Psoas muscle (tissue), 8 donors: Measurements from ENCODE around the gene CDK19. TPM values are rescaled to one million over a fixed set of nuclear protein-coding genes. Genes with fewer than 3 reads are reported as not detected.
"Not testable (repeated sequence)": the region's sequence is repeated elsewhere in the genome, so short reads cannot be mapped to it uniquely, and the experiment has no call there.

Source experiments
- ATAC-seq, 4 donors: fragments of 200-7000 bp; cut with Tn5 transposase; one replicate each; pipeline ENCODE4 v1.9.1; 2020; ENCODE audit warnings: moderate library complexity in 3 of 4, mild to moderate bottlenecking in 2 of 4
- DNase-seq, 2 donors: peaks; one replicate each; pipeline ENCODE4 v3.0.0-alpha.2; 2020
- H3K27ac ChIP-seq: fragments of 200-600 bp; one replicate; pipeline ENCODE4 v1.8.0; 2022
- H3K27me3 ChIP-seq, 3 donors: fragments of 200-600 bp in 1 of 3; one replicate each; pipeline versions ENCODE4 v1.6.1 to v1.8.0; 2013 to 2022; ENCODE audit warnings: low read length in 2 of 3, mild to moderate bottlenecking in 2 of 3, moderate library complexity in 1 of 3; ENCODE audit not compliant: insufficient read depth in 3 of 3
- H3K36me3 ChIP-seq, 2 donors: fragments of 200-600 bp in 1 of 2; one replicate each; pipeline versions ENCODE4 v1.6.1 to v1.8.0; 2013 to 2022; ENCODE audit warnings: low read depth in 1 of 2, mild to moderate bottlenecking in 1 of 2, moderate library complexity in 1 of 2; ENCODE audit not compliant: insufficient read depth in 1 of 2
- H3K4me1 ChIP-seq: fragments of 200-600 bp; one replicate; pipeline ENCODE4 v1.8.0; 2022
- H3K4me3 ChIP-seq: fragments of 200-600 bp; one replicate; pipeline ENCODE4 v1.8.0; 2022; ENCODE audit warnings: mild to moderate bottlenecking
- H3K9me3 ChIP-seq: fragments of 200-600 bp; one replicate; pipeline ENCODE4 v1.8.0; 2022
- CTCF ChIP-seq: fragments of 200-600 bp; IDR thresholded peaks from one replicate; pipeline ENCODE4 v1.8.0; 2022; ENCODE audit warnings: antibody characterized with exemption
- WGBS, 3 donors: extraction: QIAGEN DNeasy Blood & Tissue Kit; methylation state at CpG; one replicate each; pipeline versions ENCODE4 v1.1.6 to v1.1.7; 2013; 5-methylcytosine and 5-hydroxymethylcytosine counted together
- intact Hi-C, 2 donors: fragments of 100-400 bp; cut with DNase I; formaldehyde crosslinking; loops; one replicate each; pipeline versions ENCODE4 v1.11.0 to v1.14.2; 2022
- polyA plus RNA-seq, 3 donors: library from polyadenylated mRNA; stranded (reverse); fragments of 200-250 nt; gene quantifications; one replicate each; pipeline ENCODE4 v1.2.3, GENCODE V29; 2013
- total RNA-seq, 4 donors: library from RNA; stranded (reverse); fragmentation: NEBNext Ultra II Directional in 2 of 4; extraction: Animal tissue kit (Norgen Biotek cat#: 25700) in 2 of 4; gene quantifications; one replicate each; pipeline versions ENCODE4 v1.2.1 to v1.2.4, GENCODE V29; 2021 to 2023
- donor health status: healthy with polysubstance abuse.
- donor health status: DM: no; HTN: no; CAD: no; lungs with moderate emphysema.
- donor health status: Bipolar disorder and iron deficiency.
- donor health status: healthy.
- donor health status: DM: yes; HTN: yes; CAD: no.
- donor health status: DM: no; HTN: no; CAD: no.
- donor health status: DM: no; HTN: no; CAD: no.
- donor health status: DM: yes; HTN: yes; CAD: no.

The CDK19 gene
- total and polyA plus RNA-seq, 7 donors: 2.2 to 11.6 (median 5.5) TPM

GRCh38 chr6:110746680-110747079 is 68.6 kb downstream of the CDK19 start:
- no peak for TF ChIP-seq CTCF
- peaks cover 2% of the 10 kb centered on the region for H3K9me3 ChIP-seq
- no peak overlapping the region for H3K4me3 ChIP-seq
- no peaks in the 10 kb centered on the region for H3K4me1 ChIP-seq
- intact Hi-C loops: no loop called here
- WGBS, 3 donors: 76 to 91% (median 86%) methylated on average over 1 of the region's 1 CpG
- no peaks in the 10 kb centered on the region for H3K36me3 ChIP-seq
- H3K27me3 ChIP-seq: no peaks in the 10 kb centered on the region
- DNase-seq (no peak), ATAC-seq (no peak)
- H3K27ac ChIP-seq: no peak overlapping the region

DNA sequence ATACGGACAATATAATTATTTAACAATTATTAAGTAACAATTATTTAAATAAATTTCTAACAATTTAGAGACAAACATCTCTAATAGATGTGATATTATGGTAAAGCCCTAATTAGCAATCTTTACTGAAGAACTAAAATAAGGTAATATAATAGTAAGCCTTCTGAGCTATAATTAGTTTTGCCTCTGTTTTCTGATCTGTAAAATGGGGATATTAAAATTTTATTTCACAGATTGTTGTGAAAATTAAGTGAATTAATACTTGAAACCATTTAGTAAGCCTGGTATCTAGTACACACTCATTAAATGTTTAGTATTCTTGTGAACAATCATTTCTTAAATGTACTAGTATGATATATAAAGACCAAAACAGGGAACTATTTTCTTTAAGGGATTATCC is 70.3 kb downstream of the CDK19 start:
- H3K27ac ChIP-seq: no peak overlapping the region
- H3K9me3 ChIP-seq: peaks cover 7% of the 10 kb centered on the region
- intact Hi-C loops: no loop called here
- H3K4me3 ChIP-seq: no peak overlapping the region
- H3K36me3 ChIP-seq: no peaks in the 10 kb centered on the region
- DNase-seq (no peak), ATAC-seq (no peak)
- no peaks in the 10 kb centered on the region for H3K4me1 ChIP-seq
- WGBS, 3 donors: 95 to 100% (median 100%) methylated on average over 1 of the region's 1 CpG
- TF ChIP-seq CTCF: no peak
- no peaks in the 10 kb centered on the region for H3K27me3 ChIP-seq

DNA sequence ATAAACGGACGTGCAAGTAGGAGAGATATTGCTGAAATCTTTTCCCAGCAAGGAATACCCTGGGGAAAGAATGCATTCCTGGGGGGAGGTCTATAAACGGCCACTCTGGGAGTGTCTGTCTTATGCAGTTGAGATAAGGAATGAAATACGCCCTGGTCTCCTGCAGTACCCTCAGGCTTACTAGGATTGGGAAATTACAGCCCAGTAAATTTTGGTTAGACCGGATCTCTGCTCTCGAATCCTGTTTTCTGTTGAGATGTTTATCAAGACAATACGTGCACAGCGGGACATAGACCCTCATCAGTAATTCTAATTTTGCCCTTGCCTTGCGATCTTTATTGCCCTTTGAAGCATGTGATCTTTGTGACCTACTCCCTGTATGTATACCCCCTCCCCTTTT is 72.7 kb downstream of the CDK19 start:
- H3K4me3 ChIP-seq, DNase-seq, H3K4me1 ChIP-seq, H3K27ac ChIP-seq, H3K27me3 ChIP-seq, H3K9me3 ChIP-seq, intact Hi-C loops, H3K36me3 ChIP-seq, ATAC-seq: not testable (repeated sequence)
- WGBS, 3 donors: 96 to 97% (median 97%) methylated on average over 9 of the region's 9 CpGs

- WGBS, 3 donors: 96 to 99% (median 97%) methylated on average over 3 of the region's 3 CpGs
- Histone ChIP-seq H3K9me3 (peaks cover 7% of the 10 kb centered on the region), H3K4me3 (no peak overlapping the region), H3K27me3 (no peaks in the 10 kb centered on the region), H3K27ac (no peak overlapping the region), H3K4me1 (no peaks in the 10 kb centered on the region), H3K36me3 (no peaks in the 10 kb centered on the region)
- DNase-seq: no peak
- intact Hi-C loops: no loop called here
- no peak for TF ChIP-seq CTCF
- no peak for ATAC-seq
These were observed 73.8 kb downstream of the CDK19 start for GRCh38 chr6:110741517-110741916.

GRCh38 chr6:110738899-110739365 is 76.3 kb downstream of the CDK19 start:
- ATAC-seq (peak in 1 of 4 donors; percentile 42), DNase-seq (no peak)
- H3K4me1 ChIP-seq: no peaks in the 10 kb centered on the region
- intact Hi-C loops: no loop called here
- H3K36me3 ChIP-seq: no peaks in the 10 kb centered on the region
- no peak overlapping the region for H3K4me3 ChIP-seq
- no peak for TF ChIP-seq CTCF
- no peaks in the 10 kb centered on the region for H3K27me3 ChIP-seq
- no peak overlapping the region for H3K27ac ChIP-seq
- peaks cover 7% of the 10 kb centered on the region for H3K9me3 ChIP-seq
- 77 to 83% (median 80%) methylated on average over 4 of the region's 4 CpGs for WGBS, 3 donors
